H1 (cell line): ENCODE results near the gene ATP6V0E2. TPM values are rescaled to one million over a fixed set of nuclear protein-coding genes. Genes with fewer than 3 reads are reported as not detected.

Experiments
- ASH2L ChIP-seq: fragments of 200-600, 300-600 bp; sonication (generic); IDR thresholded peaks from one replicate; pipeline ENCODE4 v1.7.1; 2017; ENCODE audit warnings: low read length
- BRCA1 ChIP-seq: IDR thresholded peaks from 2 replicates; pipeline ENCODE4 v1.6.1; 2012; ENCODE audit warnings: low read depth, low read length, improper control_type of control experiment
- CBX8 ChIP-seq: fragments of 300-800, 300-1000 bp; sonication (generic); IDR thresholded peaks from 2 replicates; pipeline ENCODE4 v1.7.1; 2016; ENCODE audit warnings: low read depth, low read length, borderline replicate concordance
- CHD2 ChIP-seq: IDR thresholded peaks from 2 replicates; pipeline ENCODE4 v1.6.1; 2012; ENCODE audit warnings: low read length, improper control_type of control experiment
- CREB1 ChIP-seq: IDR thresholded peaks from 2 replicates; pipeline ENCODE4 v1.6.1; 2012; ENCODE audit warnings: inconsistent platforms
- EGR1 ChIP-seq: IDR thresholded peaks from 2 replicates; pipeline ENCODE4 v1.6.1; 2011; ENCODE audit warnings: low read depth, low read length, borderline replicate concordance
- GTF2F1 ChIP-seq: IDR thresholded peaks from 2 replicates; pipeline ENCODE4 v1.6.1; 2012; ENCODE audit warnings: low read depth, low read length, improper control_type of control experiment, borderline replicate concordance
- HDAC2 ChIP-seq, 2 experiments: fragments of 300-600 bp in 1 of 2; sonication (generic) in 1 of 2; IDR thresholded peaks; 2 replicates each; pipeline ENCODE4 v1.6.1; 2011 to 2012; ENCODE audit warnings: low read depth in 2 of 2, low read length in 2 of 2, mild to moderate bottlenecking in 2 of 2, moderate library complexity in 2 of 2, borderline replicate concordance in 1 of 2, inconsistent platforms in 1 of 2
- HDAC6 ChIP-seq: IDR thresholded peaks from one replicate; pipeline ENCODE4 v1.7.1; 2012; ENCODE audit warnings: low read depth, mild to moderate bottlenecking, inconsistent platforms, low read length, moderate library complexity
- KDM4A ChIP-seq: IDR thresholded peaks from one replicate; pipeline ENCODE4 v1.7.1; 2012; ENCODE audit warnings: low read depth, mild to moderate bottlenecking, moderate library complexity, low read length, inconsistent platforms; ENCODE audit not compliant: severe bottlenecking
- MAFK ChIP-seq: IDR thresholded peaks from 2 replicates; pipeline ENCODE4 v1.6.1; 2012; ENCODE audit warnings: low read depth, mild to moderate bottlenecking, improper control_type of control experiment, low read length
- NRF1 ChIP-seq: IDR thresholded peaks from 2 replicates; pipeline ENCODE4 v1.6.1; 2011; ENCODE audit warnings: mild to moderate bottlenecking, low read depth, low read length, improper control_type of control experiment
- PHF8 ChIP-seq: fragments of 200-600 bp; sonication (generic); conservative IDR thresholded peaks from 2 replicates; pipeline ENCODE4 v1.7.1; 2012; ENCODE audit warnings: low read depth, mild to moderate bottlenecking, inconsistent platforms, low read length, moderate library complexity
- RBBP5 ChIP-seq: IDR thresholded peaks from 2 replicates; pipeline ENCODE4 v1.7.1; 2012; ENCODE audit warnings: low read depth, mild to moderate bottlenecking, inconsistent platforms, low read length, moderate library complexity, borderline replicate concordance
- RFX5 ChIP-seq: IDR thresholded peaks from 2 replicates; pipeline ENCODE4 v1.6.1; 2011; ENCODE audit warnings: low read depth, low read length, improper control_type of control experiment, borderline replicate concordance
- SP4 ChIP-seq: IDR thresholded peaks from 2 replicates; pipeline ENCODE4 v1.6.1; 2012; ENCODE audit warnings: low read length, inconsistent platforms
- SUZ12 ChIP-seq: fragments of 200-600 bp; sonication (generic); IDR thresholded peaks from 2 replicates; pipeline ENCODE4 v1.6.1; 2012; ENCODE audit warnings: mild to moderate bottlenecking, inconsistent platforms, low read length, moderate library complexity, mixed read lengths
- polyA plus RNA-seq, 7 experiments: library from polyadenylated mRNA; depleted of rRNA in 3 of 7; stranded (reverse) in 5 of 7; unstranded in 2 of 7; fragments of >200 nt in 5 of 7; fragments of 200-250 nt in 2 of 7; gene quantifications; 1 replicate in 5 of 7; 2 replicates in 1 of 7; 4 replicates in 1 of 7; pipeline versions ENCODE4 v1.2.1 to v1.2.3, GENCODE V29; 2011 to 2013; ENCODE audit warnings: missing spikeins in 2 of 7, mixed read lengths in 2 of 7
- total RNA-seq: library from RNA; stranded (reverse); fragmentation: NEBNext Ultra II Directional; extraction: Animal tissue kit (Norgen Biotek cat#: 25700); gene quantifications from 2 replicates; pipeline ENCODE4 v1.2.1, GENCODE V29; 2021
- TF ChIP-seq, protein P1 (sequence below), 3 experiments: IDR thresholded peaks; 1 replicate in 2 of 3; 2 replicates in 1 of 3; pipeline versions ENCODE4 v1.5.1 to v1.6.1; 2011; ENCODE audit warnings: low read length in 3 of 3, mild to moderate bottlenecking in 3 of 3, inconsistent platforms in 2 of 3, low read depth in 1 of 3, moderate library complexity in 1 of 3; ENCODE audit not compliant: insufficient read depth in 1 of 3; ENCODE audit errors: control extremely low read depth in 1 of 3
- TF ChIP-seq, protein P2 (sequence below): IDR thresholded peaks from 2 replicates; pipeline ENCODE4 v1.6.1; 2012; ENCODE audit warnings: inconsistent platforms
- TF ChIP-seq, protein P3 (sequence below): IDR thresholded peaks from 2 replicates; pipeline ENCODE4 v1.6.1; 2012; ENCODE audit warnings: low read length, inconsistent platforms

Gene ATP6V0E2
- total and polyA plus RNA-seq, 2 of the 8 experiments (the other 6 are each of a cell fraction or from before 2014, with no cell fraction given): 26.1 to 47.9 TPM

DNA sequence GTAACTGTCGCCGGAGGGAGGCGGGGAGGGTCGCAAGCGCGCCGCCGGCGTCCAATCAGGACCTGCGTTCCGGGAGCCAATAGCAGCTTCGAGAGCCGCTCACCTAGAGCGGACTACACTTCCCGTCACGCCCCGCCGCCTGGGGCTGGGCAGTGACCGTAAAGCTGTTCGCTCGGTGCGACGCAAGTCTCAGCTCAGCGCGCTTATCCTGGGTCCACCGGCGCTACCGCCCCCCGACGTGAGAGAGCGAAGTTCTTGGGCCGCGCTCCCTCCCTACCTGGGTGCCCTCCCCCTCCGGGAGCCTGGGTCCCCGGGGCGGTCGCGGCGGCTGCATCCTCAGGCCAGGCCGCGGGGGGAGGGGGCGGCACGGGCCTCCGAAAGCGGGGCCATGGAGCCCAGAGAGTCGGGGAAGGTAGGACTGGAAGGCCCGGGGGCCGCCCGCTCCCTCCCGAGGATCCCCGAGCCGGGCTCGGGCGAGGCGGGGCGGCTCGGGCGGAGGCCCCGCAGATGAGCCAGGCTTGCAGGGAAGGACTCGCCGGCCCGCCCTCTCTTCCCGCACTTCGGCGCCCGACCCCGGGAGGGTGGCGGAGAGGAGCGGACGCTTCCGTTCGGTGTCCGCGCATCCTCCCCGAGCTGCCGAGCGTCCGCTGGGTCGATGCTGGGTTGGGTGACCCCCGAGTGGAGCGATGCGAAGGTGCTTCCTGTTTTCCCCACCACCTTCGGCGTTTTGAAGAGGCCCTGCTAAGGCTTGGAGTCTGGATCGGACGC, 35.4 kb upstream of the ATP6V0E2 start, which contains the start of gene ZNF862 (continued):
- TF ChIP-seq HDAC2 (IDR thresholded peaks at IDR 0.05; ENCODE audit: borderline replicate concordance in 1 of 2, low read depth in 2 of 2, low read length in 2 of 2) (no peak; a peak in 1 of 4 replicates), SP4 (no peak), GTF2F1 (no peak), HDAC6 (no peak), RFX5 (no peak), RBBP5 (peak; percentile 92; the same call in 1 of the 2 replicates), SUZ12 (no peak), CREB1 (peak; percentile 81), NRF1 (no peak), EGR1 (peak; percentile 35; the same call in 1 of the 2 replicates), MAFK (no peak), CBX8 (no peak), CHD2 (no peak), PHF8 (peak; percentile 76; the same call in 1 of the 2 replicates), ASH2L (peak; percentile 93), BRCA1 (no peak), KDM4A (peak; percentile 98)
- TF ChIP-seq, protein P1, sequence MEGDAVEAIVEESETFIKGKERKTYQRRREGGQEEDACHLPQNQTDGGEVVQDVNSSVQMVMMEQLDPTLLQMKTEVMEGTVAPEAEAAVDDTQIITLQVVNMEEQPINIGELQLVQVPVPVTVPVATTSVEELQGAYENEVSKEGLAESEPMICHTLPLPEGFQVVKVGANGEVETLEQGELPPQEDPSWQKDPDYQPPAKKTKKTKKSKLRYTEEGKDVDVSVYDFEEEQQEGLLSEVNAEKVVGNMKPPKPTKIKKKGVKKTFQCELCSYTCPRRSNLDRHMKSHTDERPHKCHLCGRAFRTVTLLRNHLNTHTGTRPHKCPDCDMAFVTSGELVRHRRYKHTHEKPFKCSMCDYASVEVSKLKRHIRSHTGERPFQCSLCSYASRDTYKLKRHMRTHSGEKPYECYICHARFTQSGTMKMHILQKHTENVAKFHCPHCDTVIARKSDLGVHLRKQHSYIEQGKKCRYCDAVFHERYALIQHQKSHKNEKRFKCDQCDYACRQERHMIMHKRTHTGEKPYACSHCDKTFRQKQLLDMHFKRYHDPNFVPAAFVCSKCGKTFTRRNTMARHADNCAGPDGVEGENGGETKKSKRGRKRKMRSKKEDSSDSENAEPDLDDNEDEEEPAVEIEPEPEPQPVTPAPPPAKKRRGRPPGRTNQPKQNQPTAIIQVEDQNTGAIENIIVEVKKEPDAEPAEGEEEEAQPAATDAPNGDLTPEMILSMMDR (IDR thresholded peaks at IDR 0.05; ENCODE audit: control extremely low read depth in 1 of 3, insufficient read depth in 1 of 3, low read depth in 1 of 3, low read length in 3 of 3): no peak
- TF ChIP-seq, protein P2, sequence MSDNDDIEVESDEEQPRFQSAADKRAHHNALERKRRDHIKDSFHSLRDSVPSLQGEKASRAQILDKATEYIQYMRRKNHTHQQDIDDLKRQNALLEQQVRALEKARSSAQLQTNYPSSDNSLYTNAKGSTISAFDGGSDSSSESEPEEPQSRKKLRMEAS: no peak; the same call in 1 of the 2 replicates
- TF ChIP-seq, protein P3, sequence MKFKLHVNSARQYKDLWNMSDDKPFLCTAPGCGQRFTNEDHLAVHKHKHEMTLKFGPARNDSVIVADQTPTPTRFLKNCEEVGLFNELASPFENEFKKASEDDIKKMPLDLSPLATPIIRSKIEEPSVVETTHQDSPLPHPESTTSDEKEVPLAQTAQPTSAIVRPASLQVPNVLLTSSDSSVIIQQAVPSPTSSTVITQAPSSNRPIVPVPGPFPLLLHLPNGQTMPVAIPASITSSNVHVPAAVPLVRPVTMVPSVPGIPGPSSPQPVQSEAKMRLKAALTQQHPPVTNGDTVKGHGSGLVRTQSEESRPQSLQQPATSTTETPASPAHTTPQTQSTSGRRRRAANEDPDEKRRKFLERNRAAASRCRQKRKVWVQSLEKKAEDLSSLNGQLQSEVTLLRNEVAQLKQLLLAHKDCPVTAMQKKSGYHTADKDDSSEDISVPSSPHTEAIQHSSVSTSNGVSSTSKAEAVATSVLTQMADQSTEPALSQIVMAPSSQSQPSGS: no peak
